ENCODE data around the gene CYTH3. TPM values are rescaled to one million over a fixed set of nuclear protein-coding genes. Genes with fewer than 3 reads are reported as not detected.
"Not testable (repeated sequence)": the region's sequence is repeated elsewhere in the genome, so short reads cannot be mapped to it uniquely, and the experiment has no call there.

Gene CYTH3
- polyA plus RNA-seq, 1 donor (not counting 4 experiments of a cell fraction or from before 2014, with no cell fraction given): 28.4 TPM

GRCh38 chr7:6232116-6232515 lies 40.3 kb downstream of the CYTH3 start:
- Histone ChIP-seq H3K9ac (ENCODE audit: control insufficient read depth, extremely low read depth, insufficient read depth, low read length) (no peak overlapping the region), H3K27me3 (ENCODE audit: control insufficient read depth, extremely low read depth, insufficient read depth, low read length) (no peaks in the 10 kb centered on the region), H3K79me2 (ENCODE audit: control insufficient read depth, insufficient read depth, low read length) (peaks cover 75% of the 10 kb centered on the region), H3K27ac (ENCODE audit: control insufficient read depth, insufficient read depth, low read length) (no peak overlapping the region), H2AFZ (ENCODE audit: control insufficient read depth, low read length) (no peak overlapping the region), H3K9me1 (ENCODE audit: control insufficient read depth, extremely low read depth, insufficient read depth, low read length) (no peaks in the 10 kb centered on the region), H3K9me3 (ENCODE audit: control insufficient read depth, low read depth, low read length) (no peaks in the 10 kb centered on the region), H3K36me3 (ENCODE audit: control insufficient read depth in 2 of 2, extremely low read depth in 1 of 2, insufficient read depth in 2 of 2, low read length in 2 of 2) (peaks cover 0 to 2% of the 10 kb centered on the region in 2 experiments), H3K4me3 (ENCODE audit: control insufficient read depth in 2 of 3, extremely low read depth in 1 of 3, insufficient read depth in 2 of 3, low read depth in 1 of 3, low read length in 3 of 3) (no peak overlapping the region), H4K20me1 (ENCODE audit: control insufficient read depth, extremely low read depth, insufficient read depth, low read length) (peaks cover 9% of the 10 kb centered on the region), H3K4me1 (ENCODE audit: control insufficient read depth, extremely low read depth, insufficient read depth, low read length) (peaks cover 5% of the 10 kb centered on the region), H3K4me2 (ENCODE audit: control insufficient read depth, extremely low read depth, insufficient read depth, low read depth, low read length) (no peak overlapping the region)
- DNase-seq (ENCODE audit: low read depth, low spot score) (no peak), FAIRE-seq (no peak)
- TF ChIP-seq EZH2 (IDR thresholded peaks at IDR 0.05; ENCODE audit: low read length): no peak
- dilution Hi-C loops (cut with MboI; ENCODE audit: extremely low pct_ligation_motif_present, low sequenced_read_pairs): no loop called here

GRCh38 chr7:6231184-6231583 lies 41.2 kb downstream of the CYTH3 start:
- no peak for FAIRE-seq

GRCh38 chr7:6229284-6229683 lies 43.1 kb downstream of the CYTH3 start:
- H3K4me3 ChIP-seq (ENCODE audit: control insufficient read depth in 2 of 3, extremely low read depth in 1 of 3, insufficient read depth in 2 of 3, low read depth in 1 of 3, low read length in 3 of 3); H3K27me3 ChIP-seq (ENCODE audit: control insufficient read depth, extremely low read depth, insufficient read depth, low read length); H3K9me1 ChIP-seq (ENCODE audit: control insufficient read depth, extremely low read depth, insufficient read depth, low read length); H2AFZ ChIP-seq (ENCODE audit: control insufficient read depth, low read length); H3K36me3 ChIP-seq (ENCODE audit: control insufficient read depth in 2 of 2, extremely low read depth in 1 of 2, insufficient read depth in 2 of 2, low read length in 2 of 2); FAIRE-seq; DNase-seq (ENCODE audit: low read depth, low spot score); H3K4me1 ChIP-seq (ENCODE audit: control insufficient read depth, extremely low read depth, insufficient read depth, low read length); H3K9me3 ChIP-seq (ENCODE audit: control insufficient read depth, low read depth, low read length); dilution Hi-C loops (cut with MboI; ENCODE audit: extremely low pct_ligation_motif_present, low sequenced_read_pairs); H3K9ac ChIP-seq (ENCODE audit: control insufficient read depth, extremely low read depth, insufficient read depth, low read length); H3K27ac ChIP-seq (ENCODE audit: control insufficient read depth, insufficient read depth, low read length): not testable (repeated sequence)
- peaks cover 70% of the 10 kb centered on the region for H3K79me2 ChIP-seq (ENCODE audit: control insufficient read depth, insufficient read depth, low read length)
- H4K20me1 ChIP-seq (ENCODE audit: control insufficient read depth, extremely low read depth, insufficient read depth, low read length): peaks cover 12% of the 10 kb centered on the region
- H3K4me2 ChIP-seq (ENCODE audit: control insufficient read depth, extremely low read depth, insufficient read depth, low read depth, low read length): peak overlapping the region; percentile 18

More at GRCh38 chr7:6231184-6231583, 41.2 kb downstream of the CYTH3 start:
- Histone ChIP-seq H3K9me3 (ENCODE audit: control insufficient read depth, low read depth, low read length) (no peaks in the 10 kb centered on the region), H3K27me3 (ENCODE audit: control insufficient read depth, extremely low read depth, insufficient read depth, low read length) (no peaks in the 10 kb centered on the region), H2AFZ (ENCODE audit: control insufficient read depth, low read length) (no peak overlapping the region), H3K36me3 (ENCODE audit: control insufficient read depth in 2 of 2, extremely low read depth in 1 of 2, insufficient read depth in 2 of 2, low read length in 2 of 2) (peaks cover 0 to 2% of the 10 kb centered on the region in 2 experiments), H3K9ac (ENCODE audit: control insufficient read depth, extremely low read depth, insufficient read depth, low read length) (no peak overlapping the region), H3K27ac (ENCODE audit: control insufficient read depth, insufficient read depth, low read length) (no peak overlapping the region), H3K4me3 (ENCODE audit: control insufficient read depth in 2 of 3, extremely low read depth in 1 of 3, insufficient read depth in 2 of 3, low read depth in 1 of 3, low read length in 3 of 3) (no peak overlapping the region), H3K4me2 (ENCODE audit: control insufficient read depth, extremely low read depth, insufficient read depth, low read depth, low read length) (no peak overlapping the region), H4K20me1 (ENCODE audit: control insufficient read depth, extremely low read depth, insufficient read depth, low read length) (peaks cover 9% of the 10 kb centered on the region), H3K79me2 (ENCODE audit: control insufficient read depth, insufficient read depth, low read length) (peaks cover 75% of the 10 kb centered on the region), H3K4me1 (ENCODE audit: control insufficient read depth, extremely low read depth, insufficient read depth, low read length) (peaks cover 8% of the 10 kb centered on the region), H3K9me1 (ENCODE audit: control insufficient read depth, extremely low read depth, insufficient read depth, low read length) (no peaks in the 10 kb centered on the region)
- dilution Hi-C loops (cut with MboI; ENCODE audit: extremely low pct_ligation_motif_present, low sequenced_read_pairs): no loop called here
- TF ChIP-seq CTCF (optimal IDR thresholded peaks at IDR 0.05 in 1 of 3, IDR thresholded peaks at IDR 0.05 in 1 of 3, conservative IDR thresholded peaks at IDR 0.05 in 1 of 3; ENCODE audit: extremely low read depth in 1 of 3, insufficient read depth in 2 of 3, low read length in 3 of 3): no peak
- no peak for DNase-seq (ENCODE audit: low read depth, low spot score)
